ENCODE data around the gene FKBP8.
A peak's percentile ranks its signal among the peaks of the same experiment; 100 is the strongest.
"Not testable (repeated sequence)": the region's sequence is repeated elsewhere in the genome, so short reads cannot be mapped to it uniquely, and the experiment has no call there.

Gene FKBP8

GRCh38 chr19:18558202-18558555 is 14.8 kb upstream of the FKBP8 start:
- no peak for DNase-seq

DNA sequence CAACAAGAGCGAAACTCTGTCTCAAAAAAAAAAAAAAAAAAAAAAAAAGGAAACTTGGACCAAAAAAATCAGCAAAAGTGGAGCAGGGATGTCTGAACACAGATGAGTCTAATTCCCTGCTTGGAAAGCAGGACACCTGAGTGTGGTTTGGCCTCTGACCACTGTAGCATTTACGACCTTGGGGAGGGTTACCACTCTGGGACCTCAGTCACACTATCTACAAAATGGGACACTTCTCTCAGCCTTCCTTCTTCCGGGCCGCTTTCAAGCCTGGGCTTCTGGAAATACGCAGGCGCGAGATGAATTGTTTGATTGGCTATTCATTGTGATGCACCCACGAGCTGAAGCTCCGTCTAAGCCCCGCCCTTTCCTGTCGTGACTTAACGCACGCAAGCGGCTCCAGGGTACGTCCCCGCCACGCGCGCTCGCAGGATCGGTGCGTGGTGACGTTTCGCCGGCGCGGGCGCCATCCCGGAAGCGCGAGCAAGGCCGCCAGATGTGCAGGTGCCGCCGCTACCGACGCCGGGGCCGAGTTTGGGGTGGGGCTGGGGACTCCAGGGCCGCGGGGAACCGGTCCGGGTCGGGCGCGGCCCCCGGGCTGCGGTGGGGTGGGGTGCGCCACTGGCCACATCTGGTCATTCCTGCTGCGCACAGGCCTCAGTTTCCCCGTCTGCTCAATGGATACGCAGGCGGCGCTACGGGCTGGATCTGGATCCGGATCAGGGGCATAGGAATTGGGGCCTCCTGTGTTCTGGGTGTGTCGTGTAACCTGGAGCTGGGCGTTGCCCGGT is 14.2 kb upstream of the FKBP8 start, which contains the start of gene KXD1:
Gene KXD1 (plus strand): TSS at position 460 of the 791 bp plus-strand sequence. CDS start 4,187 bp downstream, outside the sequence.
- peak; percentile 99 for DNase-seq

GRCh38 chr19:18551631-18552030 is 8.3 kb upstream of the FKBP8 start:
- no peak for DNase-seq

DNA sequence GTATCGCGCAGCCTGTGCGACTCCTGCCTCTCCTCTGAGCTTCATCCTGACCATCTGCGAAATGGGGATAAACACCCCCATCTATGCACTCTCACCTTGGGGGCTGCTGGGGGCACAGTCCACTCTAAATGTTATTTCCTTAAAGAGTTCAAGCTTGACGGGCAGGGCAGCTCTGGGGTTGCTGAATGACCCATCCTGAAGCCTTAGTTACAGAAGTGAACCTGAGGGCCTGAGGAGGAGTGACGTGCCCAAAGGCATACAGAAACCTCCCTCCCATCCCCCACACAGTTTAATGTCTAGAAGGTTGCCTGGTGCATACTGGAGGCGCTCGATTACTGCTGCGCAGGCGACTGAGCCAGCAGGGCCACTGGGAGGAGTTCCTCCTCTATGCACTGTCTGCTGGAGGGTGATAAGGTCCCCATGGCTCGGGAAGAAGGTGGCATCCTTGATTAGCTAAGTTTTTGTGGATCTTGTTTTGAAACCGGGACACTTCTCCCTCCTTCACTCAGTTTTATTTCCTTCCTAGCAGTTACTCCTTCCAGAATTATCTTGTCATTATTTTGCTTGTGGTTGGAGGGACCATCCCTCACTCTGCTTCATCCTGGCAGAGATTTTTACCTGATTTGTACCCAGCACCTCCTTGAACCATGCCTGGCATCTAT is 572 bp upstream of the FKBP8 start:
- peak; percentile 87 for DNase-seq

DNA sequence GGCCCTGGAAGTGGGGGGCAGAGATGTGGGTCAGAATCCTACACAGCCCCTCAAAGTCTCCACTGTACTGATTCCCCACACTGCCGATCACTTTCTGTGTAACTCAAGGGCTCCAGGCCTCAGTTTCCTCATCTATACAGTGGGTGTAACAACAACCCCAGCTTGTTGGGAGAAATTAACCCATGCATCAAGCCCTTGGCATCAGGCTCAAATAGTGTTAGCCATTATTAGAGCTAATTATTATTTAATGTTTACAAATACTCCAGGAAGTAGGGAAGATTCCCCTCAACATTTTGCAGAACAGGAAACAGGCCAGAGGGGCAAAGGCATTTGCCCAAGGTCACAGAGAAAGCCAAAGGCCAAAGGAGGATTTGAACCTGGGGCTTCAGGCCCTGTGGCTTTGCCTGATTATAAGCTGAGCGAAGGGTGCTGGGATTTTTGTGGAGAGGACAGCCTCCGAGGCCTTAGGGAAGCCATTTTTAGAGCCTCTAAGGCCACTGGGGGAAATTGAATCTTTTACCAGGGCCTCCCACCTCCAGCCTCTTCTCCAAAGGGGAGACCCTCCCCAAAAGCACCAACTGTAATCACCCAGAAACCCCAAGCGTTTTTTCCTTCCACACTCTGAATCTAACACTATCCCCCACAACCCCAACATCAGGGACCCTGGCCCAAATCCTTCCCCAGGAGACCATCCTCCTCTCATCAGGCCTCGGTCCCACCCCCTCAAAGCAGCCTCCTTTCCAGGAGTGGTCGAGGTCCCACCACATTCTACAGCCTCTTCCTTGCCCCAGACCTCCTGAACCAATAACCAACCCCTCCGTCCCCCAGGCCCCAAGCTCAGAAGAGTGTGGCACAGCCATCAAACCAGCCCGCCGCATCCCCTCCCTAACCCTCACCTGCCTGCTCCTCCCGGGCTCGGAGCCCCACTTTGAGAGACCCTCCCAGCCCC is 1.1 kb downstream of the FKBP8 start:
- no peak for DNase-seq

DNA sequence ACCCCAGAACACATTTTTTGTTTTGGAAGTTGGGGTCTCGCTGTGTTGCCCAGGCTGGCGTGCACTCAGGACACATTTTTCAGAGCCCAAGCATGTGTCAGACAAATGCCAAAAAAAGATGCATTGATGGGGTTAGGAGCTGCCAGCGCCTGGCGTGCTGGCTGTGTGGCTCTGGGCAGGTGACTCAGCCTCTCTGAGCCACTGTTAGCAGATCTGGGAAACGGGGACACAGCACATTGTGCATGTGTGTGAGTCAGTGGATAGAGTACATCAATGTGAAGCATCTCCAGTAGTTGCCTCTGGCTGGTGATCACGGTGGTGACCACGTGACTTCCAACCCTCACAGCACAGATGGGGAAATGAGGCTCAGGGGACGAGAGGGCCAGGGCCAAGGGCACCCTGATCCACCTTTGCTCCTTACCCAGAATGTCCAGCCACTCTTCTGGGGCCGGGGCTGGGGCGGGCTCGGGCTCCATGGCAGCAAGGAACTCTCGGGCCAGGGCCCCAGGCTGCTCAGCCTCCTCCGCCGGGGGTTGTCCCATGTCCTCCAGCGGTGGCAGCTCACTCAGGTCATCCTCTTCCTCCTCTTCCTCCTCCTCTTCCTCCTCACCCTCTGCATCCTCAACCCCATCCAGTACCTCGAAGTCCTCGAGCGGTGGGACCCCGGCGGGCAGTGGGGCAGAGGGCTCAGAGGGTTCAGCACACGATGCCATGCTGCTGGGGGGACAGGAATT is 1.9 kb downstream of the FKBP8 start:
- DNase-seq = no peak

DNA sequence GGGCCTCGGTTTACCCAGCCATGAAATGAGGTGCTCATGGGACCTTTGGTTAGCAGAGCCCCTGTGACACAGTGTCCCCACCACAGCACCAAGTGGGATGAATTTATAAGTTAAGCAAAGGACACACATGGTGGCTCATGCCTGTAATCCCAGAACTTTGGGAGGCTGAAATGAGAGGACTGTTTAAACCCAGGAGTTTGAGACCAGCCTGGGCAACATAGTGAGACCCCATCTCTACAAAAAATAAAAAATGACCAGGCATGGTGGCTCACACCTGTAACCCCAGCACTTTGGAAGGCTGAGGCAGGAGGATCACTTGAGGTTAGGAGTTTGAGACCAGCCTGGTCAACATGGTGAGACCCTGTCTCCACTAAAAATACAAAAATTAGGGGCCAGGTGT is 3.2 kb downstream of the FKBP8 start:
- not testable (repeated sequence) for DNase-seq

DNA sequence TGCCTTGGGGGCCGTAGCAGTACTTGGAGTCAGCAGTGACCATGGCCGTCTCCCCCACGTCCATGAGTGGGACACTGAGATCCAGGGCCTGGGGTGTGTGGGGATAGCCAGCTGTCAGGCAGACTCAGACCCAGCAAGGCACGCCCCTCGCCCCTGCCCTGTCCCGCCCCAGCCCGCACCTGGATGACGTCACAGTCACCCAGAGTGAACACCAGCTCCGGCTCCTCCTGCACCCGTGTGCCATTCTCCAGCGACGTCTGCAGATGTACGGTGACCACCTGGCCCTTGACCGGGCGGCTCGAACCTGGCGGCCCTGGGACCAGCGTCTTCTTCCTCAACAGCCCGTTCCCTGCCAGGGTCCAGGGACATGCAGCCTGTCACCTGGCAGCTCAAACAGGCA is 4.0 kb downstream of the FKBP8 start:
- DNase-seq = no peak

GRCh38 chr19:18538115-18538514 is 5.3 kb downstream of the FKBP8 start:
- no peak for DNase-seq

- DNase-seq = no peak
These were observed 5.9 kb downstream of the FKBP8 start for GRCh38 chr19:18537431-18537830.

GRCh38 chr19:18536475-18536874 is 6.9 kb downstream of the FKBP8 start:
- DNase-seq = no peak

DNA sequence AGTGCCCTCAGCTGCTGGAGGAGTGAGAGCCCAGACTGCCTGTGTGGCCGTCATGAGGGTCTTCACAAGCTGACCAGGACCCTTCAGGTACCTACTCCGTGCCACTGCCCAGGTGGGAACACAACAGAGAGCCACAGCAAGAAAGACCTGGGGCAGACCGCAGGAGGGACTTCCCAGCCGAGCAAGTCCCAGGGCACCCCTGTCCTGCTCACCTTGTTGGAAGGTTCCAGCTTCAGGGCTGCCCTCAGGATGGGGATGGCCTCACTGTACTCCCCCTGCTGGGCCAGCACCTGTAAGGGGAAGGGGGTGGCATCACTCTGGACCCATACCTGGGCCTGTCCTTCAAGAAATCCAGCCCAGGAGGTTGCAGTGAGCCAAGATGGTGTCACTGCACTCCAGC is 10.3 kb downstream of the FKBP8 start:
- no peak for DNase-seq

GRCh38 chr19:18532168-18532890 is 11.0 kb downstream of the FKBP8 start:
- no peak for DNase-seq

GRCh38 chr19:18531485-18531884 is 11.9 kb downstream of the FKBP8 start:
- no peak for DNase-seq

DNA sequence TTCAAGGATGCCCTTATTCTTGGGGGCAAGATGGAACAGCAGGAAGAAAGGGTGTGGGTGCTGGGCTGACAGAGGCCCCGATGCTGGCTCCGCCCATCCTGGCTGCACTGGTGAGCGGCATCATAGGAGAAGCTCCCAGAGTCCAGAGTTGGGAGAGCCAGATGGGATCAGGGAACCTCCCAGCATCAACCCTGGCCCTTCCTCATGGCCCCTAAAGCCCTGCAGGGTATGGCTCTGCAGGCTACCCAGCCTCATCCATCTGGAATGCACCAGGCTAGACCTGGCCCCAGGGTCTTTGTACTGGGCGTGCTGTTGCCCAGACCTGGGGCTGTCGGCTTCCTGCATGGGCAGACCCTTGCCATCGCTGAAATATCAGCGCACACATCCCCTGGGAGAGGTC is 13.6 kb downstream of the FKBP8 start:
- DNase-seq = no peak

GRCh38 chr19:18526316-18526715 is 17.1 kb downstream of the FKBP8 start:
- DNase-seq = no peak

DNA sequence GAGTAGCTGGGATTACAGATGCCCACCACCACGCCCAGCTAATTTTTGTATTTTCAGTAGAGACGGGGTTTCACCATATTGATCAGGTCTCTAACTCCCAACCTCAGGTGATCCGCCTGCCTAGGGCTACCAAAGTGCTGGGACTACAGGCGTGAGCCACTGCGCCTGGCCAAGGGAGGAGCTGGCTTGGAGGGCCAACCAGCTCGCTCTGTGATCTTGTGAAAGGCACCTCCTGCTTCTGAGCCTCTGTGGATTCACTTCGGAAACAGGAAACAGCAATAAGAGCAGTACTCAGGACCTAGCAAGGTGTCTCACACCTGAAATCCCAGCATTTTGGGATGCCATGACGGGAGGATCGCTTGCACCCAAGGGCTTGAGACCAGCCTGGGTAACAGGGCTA is 19.5 kb downstream of the FKBP8 start:
- DNase-seq = no peak

GRCh38 chr19:18522862-18523440 is 20.4 kb downstream of the FKBP8 start:
- DNase-seq = not testable (repeated sequence)

DNA sequence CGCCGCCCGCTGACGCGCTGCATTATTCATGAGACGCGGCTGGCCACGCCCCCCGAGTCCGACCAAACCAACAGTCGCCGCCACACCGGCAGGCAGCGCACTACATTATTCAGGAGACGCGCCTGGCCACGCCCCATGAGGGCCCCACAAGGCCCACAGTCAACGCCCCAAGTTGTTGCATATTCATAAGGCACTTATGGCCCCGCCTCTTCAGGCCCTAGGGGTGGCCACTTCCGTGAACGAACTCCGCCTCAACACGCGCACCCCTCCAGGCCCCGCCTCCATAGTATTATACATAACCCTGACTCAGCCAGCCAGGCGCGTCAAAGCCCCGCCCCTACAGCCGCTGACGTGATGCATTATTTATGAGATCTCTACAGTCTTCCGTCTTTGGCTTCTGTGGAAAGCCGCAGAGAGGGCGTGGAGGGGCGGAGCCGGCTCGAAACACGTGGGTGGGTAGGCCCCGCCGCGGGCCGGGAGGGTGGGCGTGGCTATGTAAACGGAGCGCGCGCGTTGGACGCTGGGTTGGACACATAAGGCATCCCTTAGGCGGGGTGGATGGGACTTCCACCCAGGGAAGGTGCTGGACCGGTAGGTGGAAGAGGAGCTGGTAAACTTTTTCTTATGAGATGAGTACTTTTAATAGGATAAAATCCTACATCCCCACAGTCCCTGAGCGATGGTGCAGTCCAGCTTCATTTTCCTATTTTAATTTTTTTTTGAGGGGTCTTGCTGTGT is 21.1 kb downstream of the FKBP8 start:
- DNase-seq = peak; percentile 100

GRCh38 chr19:18521692-18522123 is 21.7 kb downstream of the FKBP8 start, which contains the start of gene ELL:
ELL (minus strand) TSS chr19:18522070; CDS start chr19:18522055, 15 bp downstream.
- no peak for DNase-seq
